ENCODE data around the gene ATPAF1.
"Not testable (repeated sequence)": the region's sequence is repeated elsewhere in the genome, so short reads cannot be mapped to it uniquely, and the experiment has no call there.

The ATPAF1 gene

DNA sequence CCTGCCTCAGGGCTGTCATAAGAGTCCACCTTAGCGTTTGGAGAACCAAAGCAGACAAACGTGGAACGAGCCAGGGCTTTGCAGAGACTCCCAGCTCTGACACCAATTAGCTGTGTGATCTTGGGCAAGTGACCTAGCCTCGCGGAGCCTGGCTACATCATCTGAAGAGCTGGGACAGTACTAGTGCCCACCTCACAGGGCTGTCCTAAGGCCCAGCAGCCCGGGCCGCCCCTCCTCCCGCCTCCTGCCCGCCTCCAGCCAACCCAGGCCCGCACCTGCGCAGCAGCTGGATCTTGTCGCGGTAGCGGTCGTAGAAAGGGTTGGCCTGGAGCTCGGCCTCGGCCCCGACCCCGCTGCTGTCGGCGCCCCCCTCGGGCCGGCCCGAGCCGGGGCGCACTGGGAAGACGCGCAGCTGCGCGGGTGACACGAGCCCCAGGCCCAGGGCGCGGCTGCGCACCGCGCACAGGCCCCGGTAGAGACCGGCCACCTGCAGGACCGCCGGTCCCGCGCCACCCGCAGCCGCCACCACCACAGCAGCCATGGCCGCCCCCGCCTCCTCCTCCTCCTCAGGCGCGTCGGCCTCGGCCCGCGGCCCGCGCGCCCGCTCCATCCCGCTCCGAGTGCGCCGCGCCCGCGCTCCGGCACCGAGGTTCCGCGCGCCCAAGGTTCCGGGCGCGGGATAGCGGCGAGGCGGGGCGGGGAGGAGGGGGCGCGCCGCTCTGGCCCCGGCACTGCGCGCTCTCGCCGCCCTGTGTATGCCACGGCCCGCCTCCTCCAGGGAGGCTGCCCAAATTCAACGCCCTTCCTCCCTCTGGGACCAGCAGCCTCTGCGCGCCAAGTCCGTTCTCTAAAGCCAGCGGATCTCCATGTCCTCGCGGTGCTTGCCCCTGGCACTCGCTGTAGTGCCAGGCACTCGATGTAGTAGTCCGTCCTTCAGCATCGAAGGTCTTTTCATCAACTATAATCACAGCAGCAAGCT lies at the start of gene ATPAF1:
TSS of gene ATPAF1 (minus strand) at position 583 of the 979 bp plus-strand sequence. CDS start at position 541, 42 bp downstream.
- DNase-seq, result peak; percentile 65

GRCh38 chr1:46717654-46718053 lies 49.5 kb upstream of the ATPAF1 start:
- DNase-seq, result no peak

GRCh38 chr1:46714976-46715375 lies 46.8 kb upstream of the ATPAF1 start:
- DNase-seq, result no peak

DNA sequence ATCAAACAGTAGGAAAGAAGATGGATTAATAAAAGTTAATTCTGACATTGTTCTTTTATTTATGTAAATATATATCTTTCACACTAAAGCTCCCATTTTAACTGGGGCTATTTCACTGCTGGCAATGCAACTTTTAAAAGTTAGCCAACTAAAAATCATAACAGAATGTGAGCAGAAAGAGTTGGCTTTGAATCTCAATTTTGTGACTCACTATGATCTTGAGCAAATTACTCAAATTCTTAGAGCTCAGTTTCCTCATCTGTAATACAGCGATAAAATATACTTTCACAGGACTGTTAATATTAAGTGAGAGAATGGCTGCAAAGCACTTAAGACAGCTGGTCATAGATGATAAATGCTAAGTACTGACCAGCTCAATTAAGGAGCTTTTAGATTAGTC lies 40.0 kb upstream of the ATPAF1 start:
- DNase-seq, result no peak

GRCh38 chr1:46705408-46705807 lies 37.2 kb upstream of the ATPAF1 start:
- DNase-seq, result no peak

DNA sequence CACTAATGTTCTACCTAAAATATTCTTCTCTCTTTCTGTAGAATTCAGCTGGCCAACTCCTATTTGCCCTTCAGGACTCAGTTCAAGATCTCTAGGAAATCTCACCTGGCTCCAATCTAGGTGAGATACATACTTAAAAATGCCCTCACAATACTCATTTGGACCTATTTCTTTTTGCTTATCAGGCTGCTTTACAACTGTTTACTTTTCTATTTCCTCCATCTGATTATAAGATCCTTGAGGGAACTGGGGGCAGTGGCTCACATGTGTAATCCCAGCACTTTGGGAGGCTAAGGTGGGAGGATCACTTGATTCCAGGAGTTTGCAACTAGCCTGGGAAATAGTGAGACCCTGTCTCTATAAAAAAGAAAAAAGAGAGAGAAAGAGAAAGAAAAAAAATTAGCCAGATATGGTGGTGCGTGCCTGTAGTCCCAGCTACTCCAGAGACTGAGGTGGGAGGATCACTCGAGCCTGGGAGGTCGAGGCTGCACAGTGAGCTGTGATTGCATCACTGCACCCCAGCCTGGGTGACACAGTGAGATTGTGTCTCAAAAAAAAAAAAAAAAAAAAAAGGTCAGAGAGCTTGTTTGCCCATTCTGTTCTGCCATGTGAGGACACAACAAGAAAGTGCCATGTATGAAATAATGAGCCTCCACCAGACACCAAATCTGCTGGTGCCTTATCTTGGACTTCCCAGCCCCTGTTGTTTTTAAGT lies 35.9 kb upstream of the ATPAF1 start:
- DNase-seq, result no peak

GRCh38 chr1:46699666-46700065 lies 31.5 kb upstream of the ATPAF1 start:
- no peak for DNase-seq

DNA sequence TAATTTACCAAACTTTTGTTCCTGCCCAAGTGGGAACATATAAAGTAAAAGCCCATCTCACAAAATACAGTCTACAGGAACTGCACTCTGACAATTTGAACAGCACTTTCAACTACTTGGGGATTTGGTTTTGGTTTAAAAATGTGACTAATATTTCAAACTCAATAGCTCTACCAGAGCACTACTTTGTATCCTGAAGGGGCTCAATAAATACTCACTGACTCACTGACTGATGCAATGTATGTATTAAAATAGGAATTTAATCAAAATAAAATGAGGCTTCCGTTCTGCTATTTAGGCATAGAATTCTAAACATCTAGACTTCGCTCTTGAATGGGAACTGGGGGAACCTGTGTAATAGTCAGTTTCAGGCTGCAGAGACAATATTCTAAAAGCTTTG lies 28.9 kb upstream of the ATPAF1 start:
- DNase-seq, result no peak

- not testable (repeated sequence) for DNase-seq
Measured at GRCh38 chr1:46694676-46695075, 26.5 kb upstream of the ATPAF1 start.

GRCh38 chr1:46692811-46693770 lies 24.9 kb upstream of the ATPAF1 start:
- no peak for DNase-seq

DNA sequence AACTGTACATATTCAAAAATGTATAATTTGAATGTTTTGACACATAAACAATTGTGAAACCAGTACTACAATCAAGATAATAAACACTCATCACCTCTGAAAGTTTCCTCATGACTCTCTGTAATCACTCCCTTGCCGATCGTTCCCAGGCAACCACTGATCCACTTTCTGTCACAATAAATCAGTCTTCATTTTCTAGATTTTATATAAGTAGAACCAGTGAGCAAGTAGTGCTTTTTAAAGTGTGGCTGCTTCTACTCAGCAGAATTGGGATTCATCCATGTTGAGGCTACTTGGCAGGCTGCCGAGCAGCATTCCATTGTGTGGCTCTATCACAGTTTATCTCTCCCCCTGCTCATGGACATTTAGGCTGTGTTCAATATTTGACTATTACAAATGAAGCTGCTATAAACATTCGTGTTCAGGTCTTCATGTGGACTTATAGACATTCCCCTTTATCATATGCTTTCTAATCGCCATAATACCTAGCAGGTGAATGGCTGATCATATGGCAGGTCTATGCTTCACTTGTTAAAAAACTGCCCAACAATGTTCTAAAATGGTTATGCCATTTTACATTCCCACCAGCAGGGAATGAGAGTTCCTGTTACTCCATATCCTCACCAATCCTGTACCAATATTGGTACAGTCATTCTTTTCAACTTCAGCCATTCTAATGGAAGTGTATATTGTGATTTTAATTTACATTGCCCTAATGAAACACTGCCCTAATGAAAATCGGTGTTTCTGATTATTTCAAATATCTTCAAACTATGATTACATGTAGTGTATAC lies 24.0 kb upstream of the ATPAF1 start:
- no peak for DNase-seq

DNA sequence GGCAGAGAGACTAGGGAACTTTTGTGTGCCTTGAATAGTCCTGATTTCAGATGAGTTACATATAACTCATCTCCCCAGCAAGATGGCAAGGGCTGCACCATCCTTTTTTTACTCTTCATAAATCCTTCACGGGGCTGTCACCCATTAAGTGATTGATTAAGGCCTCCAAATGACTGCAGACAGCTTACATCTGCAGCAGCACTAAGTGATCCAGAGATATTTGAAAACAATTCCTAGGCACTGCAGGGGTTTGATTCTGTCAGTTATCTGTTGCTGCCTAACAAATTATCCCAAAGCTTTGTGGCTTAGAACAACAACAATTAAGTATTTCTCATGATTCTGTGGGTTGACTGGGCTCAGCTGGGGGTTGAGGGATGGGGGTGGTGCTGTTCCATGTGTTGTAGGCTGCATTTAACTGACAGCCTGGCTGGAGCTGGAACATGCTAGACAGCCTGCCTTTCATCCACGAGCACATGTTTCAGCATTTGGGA lies 22.8 kb upstream of the ATPAF1 start:
- DNase-seq, result no peak

DNA sequence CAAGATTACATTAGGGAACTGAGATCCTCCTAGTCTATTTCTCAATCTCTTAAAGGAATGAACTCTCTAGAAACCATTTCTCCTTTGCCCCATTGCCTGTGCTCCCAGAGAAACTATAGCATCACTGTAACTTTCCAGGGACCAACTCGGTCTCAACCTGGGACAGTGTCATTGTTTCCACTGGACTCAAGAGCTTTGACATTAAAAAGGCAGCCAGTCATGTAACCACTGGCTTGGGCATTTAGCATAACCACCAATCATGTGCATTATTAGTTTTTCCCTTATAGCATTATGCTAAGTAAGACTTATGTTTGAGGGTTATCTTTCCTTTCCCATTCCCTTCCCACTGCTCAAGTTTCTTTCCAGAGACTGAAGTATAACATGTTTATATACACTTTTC lies 21.7 kb upstream of the ATPAF1 start:
- DNase-seq, result no peak

- no peak for DNase-seq
Measured at GRCh38 chr1:46689356-46689755, 21.2 kb upstream of the ATPAF1 start.

GRCh38 chr1:46687921-46688509 lies 19.9 kb upstream of the ATPAF1 start:
- DNase-seq, result no peak

GRCh38 chr1:46687093-46687659 lies 19.0 kb upstream of the ATPAF1 start:
- no peak for DNase-seq

GRCh38 chr1:46686255-46686654 lies 18.1 kb upstream of the ATPAF1 start:
- DNase-seq, result no peak

GRCh38 chr1:46684670-46685069 lies 16.5 kb upstream of the ATPAF1 start:
- no peak for DNase-seq

DNA sequence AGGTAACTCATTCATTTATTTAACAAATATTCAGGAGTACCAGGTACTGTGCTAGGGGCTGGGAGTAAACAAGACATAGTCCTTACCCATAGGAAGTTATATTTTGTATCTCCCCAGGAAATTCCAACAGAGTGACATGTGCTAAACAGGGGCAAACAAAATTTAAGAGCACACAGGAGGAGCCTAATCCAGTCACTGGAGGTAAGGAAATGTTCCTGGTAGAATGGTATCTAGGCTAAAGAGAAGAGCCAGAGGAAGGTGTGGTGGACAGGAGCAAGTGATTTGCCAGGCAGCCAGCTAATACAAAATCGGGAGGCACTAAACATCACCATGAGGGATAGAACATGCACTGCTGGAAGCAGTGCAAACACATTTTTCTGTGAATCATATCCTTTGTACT lies 13.9 kb upstream of the ATPAF1 start:
- DNase-seq, result no peak

DNA sequence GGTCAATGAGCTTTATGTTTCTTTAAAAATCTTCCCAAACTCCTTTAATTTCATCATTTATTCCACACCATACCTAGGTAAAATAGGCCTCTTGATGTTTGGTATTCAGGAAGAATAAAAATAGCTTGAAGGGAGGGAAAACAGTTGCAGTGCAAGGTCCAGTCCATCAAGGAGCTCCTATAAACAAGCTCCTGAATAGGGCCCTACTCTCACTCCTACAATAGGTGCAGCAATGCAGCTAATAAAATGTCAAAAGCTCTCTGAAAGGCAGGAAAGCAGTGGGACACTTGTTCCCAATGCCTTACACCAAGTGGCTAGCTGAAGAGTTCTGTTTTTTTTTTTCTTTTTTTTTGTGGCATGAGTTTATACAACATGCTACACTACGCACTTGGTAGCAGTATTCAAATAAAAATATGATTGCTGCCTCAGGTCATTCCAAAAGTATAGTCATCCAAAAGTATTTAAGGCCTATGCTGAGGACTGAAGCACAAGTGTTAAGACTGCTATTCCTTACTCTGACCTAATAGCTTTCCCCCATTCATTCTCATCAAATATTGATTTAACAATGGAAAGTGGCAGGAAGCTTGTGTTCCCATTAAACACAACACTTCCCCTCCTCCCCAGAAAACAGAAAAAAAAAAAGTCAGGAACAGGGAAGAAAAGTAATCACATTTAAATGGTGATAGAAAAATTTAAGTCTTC lies 13.3 kb upstream of the ATPAF1 start:
- no peak for DNase-seq
